Activated T-cell treated with anti-CD3 and anti-CD28 coated beads, Interleukin-2, amount 50 U/mL, for 4 hours (primary cell): ENCODE data around the gene DCC. TPM values are rescaled to one million over a fixed set of nuclear protein-coding genes. Genes with fewer than 3 reads are reported as not detected.

Source experiments
- ATAC-seq, 2 donors: fragments of 200-7000 bp; cut with Tn5 transposase; one replicate each; pipeline ENCODE4 v1.10.0; 2021
- DNase-seq: peaks from one replicate; pipeline ENCODE4 v3.0.0-alpha.2; 2020
- H3K27me3 Mint-ChIP-seq: one replicate; pipeline ENCODE4 v1.8.0; 2021; ENCODE audit warnings: low read depth, mixed read lengths
- H3K36me3 Mint-ChIP-seq: one replicate; pipeline ENCODE4 v1.8.0; 2022; ENCODE audit warnings: mixed read lengths; ENCODE audit not compliant: insufficient read depth
- H3K4me1 Mint-ChIP-seq: one replicate; pipeline ENCODE4 v1.8.0; 2021; ENCODE audit warnings: low read depth, mixed read lengths
- H3K4me3 Mint-ChIP-seq: one replicate; pipeline ENCODE4 v1.8.0; 2021; ENCODE audit warnings: mild to moderate bottlenecking, moderate library complexity, mixed read lengths
- H3K9me3 Mint-ChIP-seq: one replicate; pipeline ENCODE4 v1.8.0; 2021; ENCODE audit warnings: mixed read lengths
- total RNA-seq, 3 donors: library from RNA; stranded (reverse); gene quantifications; one replicate each; pipeline ENCODE4 v1.2.1, GENCODE V29; 2021

DCC gene
- total RNA-seq, 3 donors from 2014 or later = not detected

DNA sequence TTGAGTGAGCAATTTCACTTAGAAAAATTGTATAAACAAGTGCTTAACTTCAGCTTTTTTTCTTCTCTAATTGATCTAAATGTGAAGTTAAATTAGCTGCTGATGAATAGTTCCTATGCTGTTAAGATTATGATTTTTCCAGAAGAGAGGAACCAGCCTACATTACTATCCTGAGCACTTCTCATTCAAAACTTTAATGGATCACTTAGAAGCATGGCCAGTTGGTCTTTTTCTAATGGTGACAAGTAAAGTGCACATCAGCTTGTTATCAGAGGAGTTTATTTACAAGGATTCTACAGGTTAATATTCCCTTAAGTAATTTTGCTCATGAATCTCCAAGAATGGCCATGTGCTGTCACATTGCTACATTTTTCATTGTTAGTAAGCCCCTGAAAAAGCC, 37.1 kb downstream of the DCC start:
- ATAC-seq = no peak

GRCh38 chr18:52386306-52386705, 46.3 kb downstream of the DCC start:
- no peaks in the 10 kb centered on the region for H3K27me3 Mint-ChIP-seq
- H3K36me3 Mint-ChIP-seq = no peaks in the 10 kb centered on the region
- no peak overlapping the region for H3K4me3 Mint-ChIP-seq
- ATAC-seq (no peak), DNase-seq (no peak)
- no peaks in the 10 kb centered on the region for H3K4me1 Mint-ChIP-seq
- no peaks in the 10 kb centered on the region for H3K9me3 Mint-ChIP-seq

More for the DNA sequence above, 37.1 kb downstream of the DCC start:
- Mint-ChIP-seq H3K36me3 (no peaks in the 10 kb centered on the region), H3K4me3 (no peak overlapping the region), H3K27me3 (no peaks in the 10 kb centered on the region), H3K9me3 (no peaks in the 10 kb centered on the region), H3K4me1 (no peaks in the 10 kb centered on the region)
- no peak for DNase-seq

DNA sequence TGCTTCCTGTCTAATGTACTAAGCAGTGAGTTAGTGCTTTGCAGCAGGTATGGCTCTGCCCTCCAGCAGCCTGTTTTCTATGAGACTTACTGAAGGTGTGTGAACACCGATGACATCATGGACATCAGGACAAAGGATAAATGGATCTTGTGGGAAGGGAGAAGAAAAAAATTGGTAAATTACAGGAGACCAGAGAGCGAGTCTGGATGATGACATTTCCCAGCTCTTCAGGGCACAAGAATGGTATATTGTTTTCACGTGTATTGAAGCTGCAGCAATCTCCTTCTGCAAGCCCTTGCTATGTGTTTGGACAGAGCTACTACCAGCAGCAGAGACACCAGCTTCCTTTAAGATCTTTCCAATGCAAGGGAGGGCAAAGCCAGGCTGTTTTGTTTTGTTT, 47.2 kb downstream of the DCC start:
- Mint-ChIP-seq H3K9me3 (no peaks in the 10 kb centered on the region), H3K36me3 (no peaks in the 10 kb centered on the region), H3K4me3 (no peak overlapping the region), H3K27me3 (no peaks in the 10 kb centered on the region), H3K4me1 (no peaks in the 10 kb centered on the region)
- ATAC-seq (no peak), DNase-seq (no peak)

- DNase-seq = no peak
- ATAC-seq = no peak
- Mint-ChIP-seq H3K4me3 (no peak overlapping the region), H3K4me1 (no peaks in the 10 kb centered on the region), H3K36me3 (no peaks in the 10 kb centered on the region), H3K27me3 (no peaks in the 10 kb centered on the region), H3K9me3 (no peaks in the 10 kb centered on the region)
Observed at GRCh38 chr18:52391810-52392559, 52.0 kb downstream of the DCC start.

- DNase-seq = no peak
- no peaks in the 10 kb centered on the region for H3K9me3 Mint-ChIP-seq
- no peaks in the 10 kb centered on the region for H3K4me1 Mint-ChIP-seq
- H3K27me3 Mint-ChIP-seq = no peaks in the 10 kb centered on the region
- no peak for ATAC-seq
- H3K4me3 Mint-ChIP-seq = no peak overlapping the region
- no peaks in the 10 kb centered on the region for H3K36me3 Mint-ChIP-seq
Observed at GRCh38 chr18:52394602-52395001, 54.6 kb downstream of the DCC start.

- Mint-ChIP-seq H3K27me3 (no peaks in the 10 kb centered on the region), H3K4me1 (no peaks in the 10 kb centered on the region), H3K9me3 (no peaks in the 10 kb centered on the region), H3K36me3 (no peaks in the 10 kb centered on the region), H3K4me3 (no peak overlapping the region)
- ATAC-seq (no peak), DNase-seq (no peak)
Observed at GRCh38 chr18:52395146-52395852, 55.3 kb downstream of the DCC start.

DNA sequence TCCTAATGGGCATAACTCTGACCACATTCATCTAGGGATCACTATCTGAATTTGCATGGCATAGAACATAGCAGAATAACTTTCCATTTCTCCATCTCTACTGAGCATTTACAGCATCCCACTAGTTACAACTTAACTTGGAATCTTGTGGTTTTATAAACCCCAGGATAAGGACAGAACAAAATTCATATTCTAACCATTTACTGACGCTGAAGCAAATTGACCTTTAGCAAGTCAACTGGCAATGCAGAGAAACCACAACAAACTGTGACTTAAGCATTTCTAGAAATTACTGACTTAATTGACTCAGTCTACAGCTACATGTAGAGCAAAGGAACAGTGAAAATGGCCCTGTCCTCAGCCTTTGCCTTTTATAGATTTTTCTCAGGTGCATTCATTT, 61.2 kb downstream of the DCC start:
- Mint-ChIP-seq H3K36me3 (no peaks in the 10 kb centered on the region), H3K4me3 (no peak overlapping the region), H3K4me1 (no peaks in the 10 kb centered on the region), H3K27me3 (no peaks in the 10 kb centered on the region), H3K9me3 (peaks cover 7% of the 10 kb centered on the region)
- DNase-seq = no peak
- ATAC-seq = no peak

DNA sequence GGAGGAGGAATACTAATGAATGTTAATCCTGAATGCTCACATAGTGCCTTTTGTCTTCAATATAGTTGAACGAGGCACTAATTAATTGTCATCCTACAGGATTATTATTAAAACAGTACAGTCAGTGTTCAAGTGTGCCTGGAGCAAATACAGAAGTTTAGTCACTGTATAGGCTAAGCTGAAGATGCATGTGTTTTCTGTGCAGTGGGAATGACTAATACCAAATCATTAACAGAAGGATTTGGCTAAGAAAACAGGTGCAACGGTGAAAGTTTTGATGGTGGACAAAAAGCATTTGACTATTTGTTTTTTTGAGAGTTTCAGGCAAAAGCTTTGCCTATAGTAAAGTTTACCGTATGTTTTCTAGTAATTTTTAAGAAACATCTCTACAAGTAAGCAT, 62.8 kb downstream of the DCC start:
- Mint-ChIP-seq H3K27me3 (no peaks in the 10 kb centered on the region), H3K36me3 (no peaks in the 10 kb centered on the region), H3K9me3 (peaks cover 7% of the 10 kb centered on the region), H3K4me1 (no peaks in the 10 kb centered on the region), H3K4me3 (no peak overlapping the region)
- ATAC-seq (no peak), DNase-seq (no peak)

- no peak for ATAC-seq
- H3K9me3 Mint-ChIP-seq = peaks cover 7% of the 10 kb centered on the region
- no peak overlapping the region for H3K4me3 Mint-ChIP-seq
Observed at GRCh38 chr18:52403291-52404021, 63.5 kb downstream of the DCC start.

DNA sequence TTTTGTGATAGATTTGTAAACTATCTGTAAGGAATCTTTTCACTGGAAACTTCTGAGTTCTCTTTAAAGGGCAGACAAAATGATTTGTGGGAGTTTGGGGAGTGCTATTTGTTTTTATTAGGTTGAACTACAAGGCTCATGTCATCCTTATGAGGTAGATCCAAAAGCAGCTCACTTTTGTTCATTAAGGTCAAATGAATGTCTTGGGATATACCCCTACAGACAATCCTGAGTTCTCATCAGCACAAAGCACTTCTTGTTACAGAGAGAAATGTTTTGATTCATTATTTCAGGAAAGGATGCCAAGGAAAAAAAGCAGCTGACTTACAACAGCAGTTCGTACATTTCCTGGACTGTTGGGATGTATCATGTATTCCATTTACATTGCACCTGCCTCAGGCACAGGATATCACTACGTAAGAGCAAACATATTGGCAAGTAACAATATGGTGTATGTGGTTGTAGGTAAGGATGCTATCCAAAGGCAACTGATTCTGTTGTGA, 68.9 kb downstream of the DCC start:
- ATAC-seq (no peak), DNase-seq (no peak)
- Mint-ChIP-seq H3K27me3 (no peaks in the 10 kb centered on the region), H3K9me3 (peaks cover 5% of the 10 kb centered on the region), H3K4me1 (no peaks in the 10 kb centered on the region), H3K36me3 (no peaks in the 10 kb centered on the region), H3K4me3 (no peak overlapping the region)

More at GRCh38 chr18:52403291-52404021, 63.5 kb downstream of the DCC start:
- H3K36me3 Mint-ChIP-seq = no peaks in the 10 kb centered on the region
- H3K4me1 Mint-ChIP-seq = no peaks in the 10 kb centered on the region
- no peaks in the 10 kb centered on the region for H3K27me3 Mint-ChIP-seq
- DNase-seq = no peak

DNA sequence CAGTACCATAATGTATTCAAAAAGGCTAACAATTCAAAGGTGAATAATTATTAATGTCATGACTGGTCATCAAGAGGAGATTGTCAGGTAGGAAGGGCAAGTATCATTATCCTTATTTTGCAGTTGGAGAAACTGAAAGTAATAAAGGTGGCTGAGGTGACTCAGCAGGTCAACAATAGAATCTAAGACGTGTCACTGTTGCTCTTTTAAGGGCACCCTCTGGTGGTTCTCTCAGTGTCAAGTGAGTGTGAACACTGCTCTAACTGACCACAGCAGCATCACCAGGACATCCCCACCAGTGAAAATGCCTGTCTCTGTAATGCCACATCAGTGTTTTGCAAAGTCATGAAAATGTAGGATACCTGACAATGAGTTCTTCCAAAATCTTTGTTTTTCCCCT, 69.7 kb downstream of the DCC start:
- no peaks in the 10 kb centered on the region for H3K9me3 Mint-ChIP-seq
- DNase-seq (no peak), ATAC-seq (no peak)
- no peak overlapping the region for H3K4me3 Mint-ChIP-seq
- H3K36me3 Mint-ChIP-seq = no peaks in the 10 kb centered on the region
- H3K4me1 Mint-ChIP-seq = no peaks in the 10 kb centered on the region
- no peaks in the 10 kb centered on the region for H3K27me3 Mint-ChIP-seq

DNA sequence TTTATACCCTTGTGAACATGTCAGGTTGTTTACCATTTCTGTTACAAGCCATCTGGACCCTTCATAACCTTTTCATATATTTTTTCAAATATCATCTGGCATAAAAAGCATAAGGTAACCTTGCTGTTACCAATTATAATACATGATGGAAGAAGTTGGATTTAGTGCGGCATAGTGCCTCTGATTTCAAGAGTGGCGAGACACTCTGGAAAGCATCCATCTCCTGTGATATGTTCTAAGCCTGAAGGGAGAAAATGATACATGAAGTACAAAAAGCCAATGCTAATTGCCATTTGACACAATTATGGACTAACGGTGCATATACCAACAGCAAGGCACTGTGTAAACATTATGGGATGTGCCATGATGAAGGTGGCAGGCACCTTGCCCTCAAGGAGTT, 75.1 kb downstream of the DCC start:
- no peaks in the 10 kb centered on the region for H3K4me1 Mint-ChIP-seq
- H3K27me3 Mint-ChIP-seq = no peaks in the 10 kb centered on the region
- H3K9me3 Mint-ChIP-seq = peaks cover 6% of the 10 kb centered on the region
- H3K4me3 Mint-ChIP-seq = no peak overlapping the region
- DNase-seq = no peak
- H3K36me3 Mint-ChIP-seq = no peaks in the 10 kb centered on the region
- no peak for ATAC-seq

DNA sequence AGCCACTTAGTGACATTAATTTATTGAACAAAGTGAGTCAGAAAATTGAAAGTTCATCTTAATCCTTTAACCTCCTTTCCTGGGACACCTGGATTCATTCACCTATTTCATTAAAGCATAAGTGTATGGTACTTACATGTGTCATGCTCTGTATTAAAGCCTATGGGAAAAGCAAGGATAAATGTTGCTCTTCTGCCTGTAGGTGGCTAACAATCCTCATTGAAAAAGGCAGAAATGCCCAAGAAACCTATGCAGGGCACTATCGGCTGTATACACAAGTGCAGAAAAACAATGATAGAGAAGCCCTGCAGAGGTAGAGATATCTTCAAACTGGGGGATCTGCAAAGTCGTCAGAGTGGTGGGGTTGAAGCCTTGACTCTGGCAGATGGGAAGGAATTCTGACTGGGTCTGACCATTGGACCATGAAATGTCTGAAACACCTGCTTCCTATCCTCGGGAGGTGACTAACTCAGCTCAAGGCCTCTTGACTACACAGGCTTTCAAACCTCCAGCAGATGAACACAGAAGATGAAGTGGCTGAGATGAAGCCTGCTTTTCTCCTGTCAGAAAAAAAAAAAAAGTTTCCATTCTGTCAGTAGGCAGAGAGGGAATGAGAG, 83.1 kb downstream of the DCC start:
- ATAC-seq (no peak), DNase-seq (no peak)
- Mint-ChIP-seq H3K36me3 (no peaks in the 10 kb centered on the region), H3K4me3 (no peak overlapping the region), H3K27me3 (no peaks in the 10 kb centered on the region), H3K9me3 (no peaks in the 10 kb centered on the region), H3K4me1 (no peaks in the 10 kb centered on the region)

DNA sequence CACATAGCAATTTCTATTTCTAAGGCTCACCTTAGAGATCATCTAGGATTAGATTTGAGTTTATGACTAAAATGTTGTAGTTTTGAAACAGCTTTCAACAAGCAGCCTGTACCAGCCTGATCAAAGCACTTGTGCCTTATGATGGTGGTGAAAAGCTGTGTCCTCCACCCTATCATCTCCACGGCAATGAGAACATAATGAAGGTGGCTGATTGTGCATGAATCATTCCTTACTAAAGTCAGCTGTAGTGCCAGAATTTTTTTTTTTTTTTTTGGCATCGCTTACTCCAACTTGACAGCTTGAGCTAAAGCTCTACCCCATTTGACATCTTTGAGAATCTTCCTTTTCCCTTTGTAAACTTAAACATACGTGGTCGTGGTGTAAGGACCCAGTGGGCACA, 86.0 kb downstream of the DCC start:
- Mint-ChIP-seq H3K4me3 (no peak overlapping the region), H3K4me1 (no peaks in the 10 kb centered on the region), H3K27me3 (no peaks in the 10 kb centered on the region), H3K9me3 (peaks cover 3% of the 10 kb centered on the region), H3K36me3 (no peaks in the 10 kb centered on the region)
- DNase-seq (no peak), ATAC-seq (no peak)
